NB4 (cell line): ENCODE data around the gene CBFB.
"Not testable (repeated sequence)": the region's sequence is repeated elsewhere in the genome, so short reads cannot be mapped to it uniquely, and the experiment has no call there.

Experiments
- DNase-seq: peaks from one replicate; pipeline ENCODE4 v3.0.0; 2010; ENCODE audit warnings: low read depth
- H3K4me3 ChIP-seq: one replicate; pipeline ENCODE4 v1.5.1; 2011; ENCODE audit warnings: mild to moderate bottlenecking, low read depth, low read length, moderate library complexity
- MYC ChIP-seq: IDR thresholded peaks from 2 replicates; pipeline ENCODE4 v1.6.1; 2011; ENCODE audit warnings: low read depth, low read length
- POLR2A ChIP-seq: IDR thresholded peaks from 2 replicates; pipeline ENCODE4 v1.6.1; 2011; ENCODE audit warnings: mild to moderate bottlenecking; ENCODE audit not compliant: insufficient read length; ENCODE audit errors: extremely low read depth
- TF ChIP-seq, protein P1 (sequence below): IDR thresholded peaks from 2 replicates; pipeline ENCODE4 v1.6.1; 2011; ENCODE audit warnings: low read depth, low read length
- TF ChIP-seq, protein P2 (sequence below): IDR thresholded peaks from one replicate; pipeline ENCODE4 v1.5.1; 2012; ENCODE audit warnings: low read depth, low read length

CBFB gene

GRCh38 chr16:66991545-66992077, 37.3 kb upstream of the CBFB start:
- no peak for TF ChIP-seq MYC
- TF ChIP-seq, protein P1, sequence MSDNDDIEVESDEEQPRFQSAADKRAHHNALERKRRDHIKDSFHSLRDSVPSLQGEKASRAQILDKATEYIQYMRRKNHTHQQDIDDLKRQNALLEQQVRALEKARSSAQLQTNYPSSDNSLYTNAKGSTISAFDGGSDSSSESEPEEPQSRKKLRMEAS: no peak
- no peak for TF ChIP-seq POLR2A
- DNase-seq: no peak
- no peak overlapping the region for H3K4me3 ChIP-seq

DNA sequence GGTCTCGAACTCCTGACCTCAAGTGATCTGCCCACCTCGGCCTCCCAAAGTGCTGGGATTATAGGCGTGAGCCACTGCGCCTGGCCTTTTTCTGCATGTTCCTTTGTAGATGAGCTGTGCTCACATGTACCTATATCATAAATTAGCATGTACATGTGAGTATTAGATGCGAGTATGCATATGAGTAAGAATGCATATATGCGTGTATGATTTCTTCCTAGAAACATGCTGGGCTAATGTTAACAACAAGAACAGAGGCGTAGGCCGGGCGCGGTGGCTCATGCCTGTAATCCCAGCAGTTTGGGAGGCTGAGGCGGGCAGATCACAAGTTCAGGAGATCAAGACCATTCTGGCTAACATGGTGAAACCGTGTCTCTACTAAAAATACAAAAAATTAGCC, 35.4 kb upstream of the CBFB start:
- not testable (repeated sequence) for DNase-seq, H3K4me3 ChIP-seq

DNA sequence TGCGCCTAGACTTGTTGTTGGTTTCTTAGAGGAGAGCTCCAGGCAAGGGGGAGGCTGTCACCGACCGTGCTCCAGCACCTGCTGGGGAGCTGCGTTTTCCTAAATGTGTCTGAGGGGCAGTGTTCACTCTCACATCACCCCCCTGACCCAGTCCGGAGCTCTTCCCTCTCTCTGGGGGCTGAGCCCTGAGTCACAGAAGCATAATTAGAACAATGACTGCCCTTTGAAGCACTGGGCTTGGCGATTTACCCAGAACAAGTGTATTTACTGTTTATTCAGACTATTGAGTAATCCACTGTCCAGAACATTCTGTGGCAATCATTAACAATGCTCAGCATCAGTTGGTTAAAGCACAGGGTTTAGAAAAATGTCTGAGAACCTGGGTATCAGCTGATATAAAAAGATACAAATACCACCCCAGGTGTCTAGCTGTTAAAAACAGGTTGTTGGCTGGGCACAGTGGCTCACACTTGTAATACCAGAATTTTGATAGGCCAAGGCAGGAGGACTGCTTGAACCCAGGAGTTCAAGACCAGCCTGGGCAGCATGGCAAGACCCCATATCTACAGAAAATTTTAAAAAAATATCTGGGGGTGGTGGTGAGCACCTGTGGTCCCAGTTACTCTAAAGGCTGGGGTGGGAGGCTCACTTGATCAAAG, 32.5 kb upstream of the CBFB start:
- DNase-seq: no peak
- TF ChIP-seq, protein P1: no peak
- no peak for TF ChIP-seq MYC
- H3K4me3 ChIP-seq: no peak overlapping the region

DNA sequence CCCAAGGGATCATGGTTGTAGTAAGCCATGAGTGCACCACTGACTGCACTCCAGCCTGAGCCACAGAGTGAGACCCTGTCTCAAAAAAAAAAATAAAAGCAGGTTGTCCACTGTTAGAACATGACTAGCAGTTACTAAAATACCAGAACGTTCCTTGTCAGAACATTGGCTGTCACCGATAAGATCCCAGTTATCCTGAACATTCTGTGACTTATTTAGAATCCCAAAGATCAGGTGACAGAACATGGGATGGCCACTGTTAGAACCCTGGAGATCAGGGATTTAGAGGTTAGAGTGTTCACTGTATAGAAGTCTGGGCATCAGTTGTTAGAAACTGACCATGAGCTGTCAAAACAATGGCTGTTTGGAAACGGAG, 32.0 kb upstream of the CBFB start:
- no peak overlapping the region for H3K4me3 ChIP-seq
- TF ChIP-seq MYC (no peak), POLR2A (no peak)
- TF ChIP-seq, protein P2, sequence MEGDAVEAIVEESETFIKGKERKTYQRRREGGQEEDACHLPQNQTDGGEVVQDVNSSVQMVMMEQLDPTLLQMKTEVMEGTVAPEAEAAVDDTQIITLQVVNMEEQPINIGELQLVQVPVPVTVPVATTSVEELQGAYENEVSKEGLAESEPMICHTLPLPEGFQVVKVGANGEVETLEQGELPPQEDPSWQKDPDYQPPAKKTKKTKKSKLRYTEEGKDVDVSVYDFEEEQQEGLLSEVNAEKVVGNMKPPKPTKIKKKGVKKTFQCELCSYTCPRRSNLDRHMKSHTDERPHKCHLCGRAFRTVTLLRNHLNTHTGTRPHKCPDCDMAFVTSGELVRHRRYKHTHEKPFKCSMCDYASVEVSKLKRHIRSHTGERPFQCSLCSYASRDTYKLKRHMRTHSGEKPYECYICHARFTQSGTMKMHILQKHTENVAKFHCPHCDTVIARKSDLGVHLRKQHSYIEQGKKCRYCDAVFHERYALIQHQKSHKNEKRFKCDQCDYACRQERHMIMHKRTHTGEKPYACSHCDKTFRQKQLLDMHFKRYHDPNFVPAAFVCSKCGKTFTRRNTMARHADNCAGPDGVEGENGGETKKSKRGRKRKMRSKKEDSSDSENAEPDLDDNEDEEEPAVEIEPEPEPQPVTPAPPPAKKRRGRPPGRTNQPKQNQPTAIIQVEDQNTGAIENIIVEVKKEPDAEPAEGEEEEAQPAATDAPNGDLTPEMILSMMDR: no peak
- TF ChIP-seq, protein P1: no peak
- DNase-seq: no peak

- no peak overlapping the region for H3K4me3 ChIP-seq
- peak; percentile 28 for DNase-seq
- TF ChIP-seq POLR2A: no peak
- TF ChIP-seq, protein P2: no peak
- TF ChIP-seq, protein P1: no peak
- TF ChIP-seq MYC: no peak
These were observed 28.3 kb upstream of the CBFB start for GRCh38 chr16:67000384-67001351.

DNA sequence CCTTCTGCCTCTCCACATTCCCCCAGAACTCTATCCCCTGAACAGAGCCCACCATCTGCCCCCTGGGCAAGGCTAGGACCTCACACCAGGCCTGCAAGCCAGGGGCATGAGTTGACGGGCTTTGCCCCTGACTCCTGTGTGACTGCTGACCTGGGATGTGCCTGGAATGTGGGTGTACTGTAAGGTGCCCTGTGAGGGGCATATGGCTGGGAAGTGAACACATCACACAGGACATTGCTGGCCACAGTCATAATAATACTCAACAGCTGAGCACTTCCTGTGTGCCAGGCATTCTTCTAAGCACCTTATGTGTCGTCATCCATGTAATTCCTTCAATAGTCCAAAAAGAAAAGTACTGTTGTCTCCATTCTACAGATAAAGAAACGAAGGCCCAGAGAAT, 27.2 kb upstream of the CBFB start:
- DNase-seq: no peak
- no peak overlapping the region for H3K4me3 ChIP-seq
- TF ChIP-seq, protein P2: no peak
- TF ChIP-seq, protein P1: no peak
- TF ChIP-seq POLR2A (no peak), MYC (no peak)

DNA sequence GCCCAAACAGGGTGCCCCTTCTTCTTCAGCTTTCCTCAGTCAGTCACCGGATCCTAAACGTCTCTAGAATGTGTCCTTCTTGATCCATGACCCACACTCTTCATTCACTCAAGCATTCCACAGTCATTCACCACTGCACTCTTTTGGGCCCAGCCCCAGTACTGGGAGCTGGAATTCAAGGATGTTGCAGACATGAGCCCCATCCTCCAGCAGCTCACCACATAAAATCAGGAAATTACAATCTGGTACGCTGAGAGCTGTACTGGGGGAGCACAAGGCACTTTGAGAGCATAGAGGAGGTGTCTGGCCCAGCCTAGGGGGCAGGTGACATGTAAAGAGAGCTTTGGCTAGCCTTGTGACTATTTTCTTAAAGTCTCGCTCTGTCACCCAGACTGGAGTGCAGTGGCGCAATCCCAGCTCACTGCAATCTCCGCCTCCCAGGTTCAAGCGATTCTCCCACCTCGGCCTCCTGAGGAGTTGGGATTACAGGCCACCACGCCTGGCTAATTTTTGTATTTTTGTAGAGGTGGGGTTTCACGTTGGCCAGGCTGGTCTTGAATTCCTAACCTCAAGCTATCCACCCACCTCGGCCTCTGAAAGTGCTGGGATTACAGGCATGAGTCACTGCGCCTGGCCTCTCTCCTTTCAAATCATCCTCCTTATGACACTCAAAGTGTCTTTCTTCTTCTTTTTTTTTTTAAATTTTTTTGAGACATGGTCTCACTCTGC, 21.9 kb upstream of the CBFB start:
- no peak overlapping the region for H3K4me3 ChIP-seq
- no peak for DNase-seq
- no peak for TF ChIP-seq MYC
- TF ChIP-seq, protein P1: no peak
- TF ChIP-seq, protein P2: no peak
- no peak for TF ChIP-seq POLR2A
